Measurements from ENCODE around the gene DLG5.
A peak's percentile ranks its signal among the peaks of the same experiment; 100 is the strongest.

DLG5 gene

GRCh38 chr10:77926566-77927401 is at the start of gene DLG5:
DLG5 (minus strand) TSS chr10:77926755; CDS start chr10:77926520, 235 bp downstream.
- peak; percentile 14 for DNase-seq

- DNase-seq: no peak
These were observed 48.6 kb upstream of the DLG5 start for GRCh38 chr10:77975086-77975666.

- no peak for DNase-seq
These were observed 48.0 kb upstream of the DLG5 start for GRCh38 chr10:77974396-77975074.

- DNase-seq: no peak
These were observed 46.7 kb upstream of the DLG5 start for GRCh38 chr10:77973276-77973675.

- DNase-seq: no peak
These were observed 45.6 kb upstream of the DLG5 start for GRCh38 chr10:77972148-77972547.

GRCh38 chr10:77971804-77972144 is 45.2 kb upstream of the DLG5 start:
- DNase-seq: no peak

- no peak for DNase-seq
These were observed 44.6 kb upstream of the DLG5 start for GRCh38 chr10:77970869-77971803.

GRCh38 chr10:77969114-77969513 is 42.6 kb upstream of the DLG5 start:
- no peak for DNase-seq

- DNase-seq: no peak
These were observed 41.1 kb upstream of the DLG5 start for GRCh38 chr10:77967611-77968022.

- DNase-seq: no peak
These were observed 38.7 kb upstream of the DLG5 start for GRCh38 chr10:77965294-77965693.

- no peak for DNase-seq
These were observed 38.3 kb upstream of the DLG5 start for GRCh38 chr10:77964811-77965210.

GRCh38 chr10:77963901-77964300 is 37.3 kb upstream of the DLG5 start:
- no peak for DNase-seq

GRCh38 chr10:77962350-77963146 is 36.0 kb upstream of the DLG5 start:
- no peak for DNase-seq

- no peak for DNase-seq
These were observed 35.1 kb upstream of the DLG5 start for GRCh38 chr10:77961668-77962067.

GRCh38 chr10:77960829-77961329 is 34.3 kb upstream of the DLG5 start:
- DNase-seq: no peak

GRCh38 chr10:77959887-77960455 is 33.4 kb upstream of the DLG5 start:
- no peak for DNase-seq

GRCh38 chr10:77959384-77959783 is 32.8 kb upstream of the DLG5 start:
- DNase-seq: no peak

- DNase-seq: no peak
These were observed 28.6 kb upstream of the DLG5 start for GRCh38 chr10:77955136-77955535.

GRCh38 chr10:77949167-77949566 is 22.6 kb upstream of the DLG5 start:
- no peak for DNase-seq

- DNase-seq: no peak
These were observed 19.5 kb upstream of the DLG5 start for GRCh38 chr10:77946084-77946483.

GRCh38 chr10:77944519-77944918 is 18.0 kb upstream of the DLG5 start:
- no peak for DNase-seq
